ENCODE data around the gene ING4.

GRCh38 chr12:6701078-6701768 lies 38.3 kb upstream of the ING4 start:
- TF ChIP-seq CTCF (IDR thresholded peaks at IDR 0.05) (no peak), POLR2A (IDR thresholded peaks at IDR 0.05) (no peak)

Measured in esophagus squamous epithelium (tissue), 4 donors.